OCI-LY7 (cell line): Measurements from ENCODE around the gene TCERG1L. TPM values are rescaled to one million over a fixed set of nuclear protein-coding genes. Genes with fewer than 3 reads are reported as not detected.

ENCODE experiments used
- BruUV-seq: library from RNA; stranded (reverse); fragments of 400-500 nt; replicated peaks from 2 replicates; lab custom pipeline; 2021; lab: Mats Ljungman, UMichigan
- CTCF ChIA-PET: fragments of 300-600 bp; sonication (Branson Sonifier 250); formaldehyde crosslinking; loops from one replicate; lab custom pipeline; 2022; ENCODE audit warnings: antibody characterized with exemption; ENCODE audit not compliant: unreplicated experiment; lab: Charles Lee
- POLR2A ChIA-PET: fragments of 300-600 bp; sonication (Branson Sonifier 250); formaldehyde crosslinking; loops from one replicate; lab custom pipeline; 2022; ENCODE audit warnings: antibody characterized with exemption; lab: Charles Lee
- DNase-seq: peaks from one replicate; pipeline ENCODE4 v3.0.0-alpha.2; 2015; ENCODE audit warnings: low spot score
- H2AFZ ChIP-seq: fragments of 200-600 bp; sonication (generic), shearing (Covaris generic); 2 replicates; pipeline ENCODE4 v1.6.1; 2014; ENCODE audit warnings: mild to moderate bottlenecking, antibody characterized with exemption, low read length, moderate library complexity
- H3K27ac ChIP-seq: fragments of 200-600 bp; sonication (generic); 2 replicates; pipeline ENCODE4 v1.5.1; 2014; ENCODE audit warnings: mixed run types, low read depth, mild to moderate bottlenecking, moderate library complexity, low read length, inconsistent platforms; ENCODE audit not compliant: poor library complexity, severe bottlenecking
- H3K36me3 ChIP-seq: fragments of 200-600 bp; sonication (generic); 2 replicates; pipeline ENCODE4 v1.6.1; 2014; ENCODE audit warnings: mild to moderate bottlenecking, antibody characterized with exemption, low read length, moderate library complexity, mixed read lengths; ENCODE audit not compliant: insufficient read depth
- H3K4me1 ChIP-seq: fragments of 200-600 bp; sonication (generic); 2 replicates; pipeline ENCODE4 v1.5.1; 2014; ENCODE audit warnings: mild to moderate bottlenecking, low read length; ENCODE audit not compliant: insufficient read depth, poor library complexity, severe bottlenecking
- H3K4me2 ChIP-seq: fragments of 200-600 bp; sonication (generic); 2 replicates; pipeline ENCODE4 v1.6.1; 2014; ENCODE audit warnings: mild to moderate bottlenecking, low read length
- H3K4me3 ChIP-seq: fragments of 200-600 bp; sonication (generic); 2 replicates; pipeline ENCODE4 v1.5.1; 2014; ENCODE audit warnings: mild to moderate bottlenecking, low read depth, low read length; ENCODE audit not compliant: poor library complexity, severe bottlenecking
- H3K79me2 ChIP-seq: fragments of 200-600 bp; sonication (generic); 2 replicates; pipeline ENCODE4 v1.6.1; 2016; ENCODE audit warnings: low read depth, mild to moderate bottlenecking, low read length, moderate library complexity, mixed read lengths; ENCODE audit not compliant: insufficient read depth
- H3K9me2 ChIP-seq: fragments of 200-600 bp; sonication (generic); 2 replicates; pipeline ENCODE4 v1.6.1; 2016; ENCODE audit warnings: mild to moderate bottlenecking, low read length, mixed read lengths; ENCODE audit not compliant: insufficient read depth
- H3K9me3 ChIP-seq: fragments of 200-600 bp; sonication (generic); 2 replicates; pipeline ENCODE4 v1.6.1; 2014; ENCODE audit warnings: mild to moderate bottlenecking, mixed run types, low read length, mixed read lengths
- H4K20me1 ChIP-seq: fragments of 200-600 bp; sonication (generic); 2 replicates; pipeline ENCODE4 v1.6.1; 2014; ENCODE audit warnings: mild to moderate bottlenecking, antibody characterized with exemption, low read length, moderate library complexity, mixed read lengths; ENCODE audit not compliant: insufficient read depth
- EZH2phosphoT487 ChIP-seq: fragments of 200-600 bp; sonication (generic); IDR thresholded peaks from 2 replicates; pipeline ENCODE4 v1.6.1; 2018; ENCODE audit warnings: low read depth, borderline replicate concordance, mild to moderate bottlenecking, mixed run types, antibody characterized with exemption, low read length, moderate library complexity, mixed read lengths
- intact Hi-C: fragments of 100-400 bp; cut with micrococcal nuclease; formaldehyde crosslinking; loops from one replicate; pipeline ENCODE4 v1.10.0; 2022; ENCODE audit not compliant: unreplicated experiment
- total RNA-seq, 2 experiments: library from RNA; depleted of rRNA in 1 of 2; stranded (reverse); fragments of >200 nt in 1 of 2; shearing (Covaris generic) in 1 of 2; gene quantifications; 2 replicates each; pipeline ENCODE4 v1.2.3, GENCODE V29; 2014 to 2022
- TF ChIP-seq, protein P1 (sequence below): fragments of 200-600 bp; sonication (generic); conservative IDR thresholded peaks from 2 replicates; pipeline ENCODE4 v1.5.1; 2014; ENCODE audit warnings: mild to moderate bottlenecking, antibody characterized with exemption, low read length, moderate library complexity, mixed read lengths

TCERG1L gene
- total RNA-seq, 2 experiments from 2014 or later, result not detected

DNA sequence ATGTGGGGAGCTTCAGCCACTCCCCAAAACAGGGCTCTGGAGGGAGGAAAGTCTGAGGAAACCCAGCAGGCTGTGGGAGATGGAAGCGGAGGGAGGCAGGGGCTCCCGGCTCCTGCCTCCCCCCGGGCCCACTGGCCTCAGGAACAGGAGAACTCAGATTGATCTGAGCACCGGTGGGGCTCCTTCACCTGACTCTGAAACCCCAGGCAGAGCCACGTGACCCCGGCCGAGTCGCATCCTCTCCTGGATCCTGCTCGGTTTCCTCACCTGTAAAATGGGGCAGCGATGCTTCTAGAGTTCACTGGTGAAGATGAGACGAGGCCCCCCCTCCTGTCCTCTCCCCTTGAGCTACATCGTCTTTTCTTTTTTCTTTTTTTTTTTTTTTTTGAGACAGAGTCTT, 33.6 kb downstream of the TCERG1L start:
- no TSS peak for BruUV-seq

DNA sequence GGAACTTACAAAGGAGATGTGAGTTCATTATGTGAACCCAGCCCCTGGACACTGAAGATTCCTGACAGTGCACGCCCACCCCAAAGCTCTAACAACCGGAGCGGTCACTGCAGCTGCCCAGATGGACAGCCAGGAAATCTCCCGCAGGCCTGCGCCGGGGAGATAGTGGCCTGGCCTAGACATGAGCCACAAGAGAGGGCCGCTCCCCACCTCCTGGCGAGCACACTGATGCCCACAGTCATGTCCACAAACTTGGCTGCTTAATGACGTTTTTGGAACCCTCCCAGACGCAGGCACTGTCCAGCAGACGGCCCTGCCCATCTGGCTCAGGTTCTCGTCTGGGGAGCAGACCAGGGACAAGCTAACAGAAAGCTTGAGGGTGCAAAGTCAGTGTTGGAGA, 34.2 kb downstream of the TCERG1L start:
- BruUV-seq, result no TSS peak
- ChIA-PET POLR2A (no interaction called here), CTCF (no interaction called here)
- Histone ChIP-seq H3K4me1 (no peaks in the 10 kb centered on the region), H3K9me2 (no peaks in the 10 kb centered on the region), H2AFZ (no peak overlapping the region), H3K36me3 (no peaks in the 10 kb centered on the region), H3K4me2 (no peak overlapping the region), H3K9me3 (no peaks in the 10 kb centered on the region), H3K27ac (no peak overlapping the region), H3K79me2 (no peaks in the 10 kb centered on the region), H3K4me3 (no peak overlapping the region), H4K20me1 (no peaks in the 10 kb centered on the region)
- no peak for DNase-seq
- TF ChIP-seq EZH2phosphoT487, result no peak
- TF ChIP-seq, protein P1, sequence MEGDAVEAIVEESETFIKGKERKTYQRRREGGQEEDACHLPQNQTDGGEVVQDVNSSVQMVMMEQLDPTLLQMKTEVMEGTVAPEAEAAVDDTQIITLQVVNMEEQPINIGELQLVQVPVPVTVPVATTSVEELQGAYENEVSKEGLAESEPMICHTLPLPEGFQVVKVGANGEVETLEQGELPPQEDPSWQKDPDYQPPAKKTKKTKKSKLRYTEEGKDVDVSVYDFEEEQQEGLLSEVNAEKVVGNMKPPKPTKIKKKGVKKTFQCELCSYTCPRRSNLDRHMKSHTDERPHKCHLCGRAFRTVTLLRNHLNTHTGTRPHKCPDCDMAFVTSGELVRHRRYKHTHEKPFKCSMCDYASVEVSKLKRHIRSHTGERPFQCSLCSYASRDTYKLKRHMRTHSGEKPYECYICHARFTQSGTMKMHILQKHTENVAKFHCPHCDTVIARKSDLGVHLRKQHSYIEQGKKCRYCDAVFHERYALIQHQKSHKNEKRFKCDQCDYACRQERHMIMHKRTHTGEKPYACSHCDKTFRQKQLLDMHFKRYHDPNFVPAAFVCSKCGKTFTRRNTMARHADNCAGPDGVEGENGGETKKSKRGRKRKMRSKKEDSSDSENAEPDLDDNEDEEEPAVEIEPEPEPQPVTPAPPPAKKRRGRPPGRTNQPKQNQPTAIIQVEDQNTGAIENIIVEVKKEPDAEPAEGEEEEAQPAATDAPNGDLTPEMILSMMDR, result no peak
- intact Hi-C loops, result no loop called here

More for the DNA sequence above, 33.6 kb downstream of the TCERG1L start:
- Histone ChIP-seq H3K9me2 (no peaks in the 10 kb centered on the region), H3K36me3 (no peaks in the 10 kb centered on the region), H3K27ac (no peak overlapping the region), H2AFZ (no peak overlapping the region), H3K79me2 (no peaks in the 10 kb centered on the region), H3K4me2 (no peak overlapping the region), H3K4me1 (no peaks in the 10 kb centered on the region), H4K20me1 (no peaks in the 10 kb centered on the region), H3K4me3 (no peak overlapping the region), H3K9me3 (no peaks in the 10 kb centered on the region)
- POLR2A ChIA-PET, result no interaction called here
- DNase-seq, result no peak
- intact Hi-C loops, result no loop called here
- CTCF ChIA-PET, result no interaction called here
- TF ChIP-seq, protein P1, result no peak
- no peak for TF ChIP-seq EZH2phosphoT487

DNA sequence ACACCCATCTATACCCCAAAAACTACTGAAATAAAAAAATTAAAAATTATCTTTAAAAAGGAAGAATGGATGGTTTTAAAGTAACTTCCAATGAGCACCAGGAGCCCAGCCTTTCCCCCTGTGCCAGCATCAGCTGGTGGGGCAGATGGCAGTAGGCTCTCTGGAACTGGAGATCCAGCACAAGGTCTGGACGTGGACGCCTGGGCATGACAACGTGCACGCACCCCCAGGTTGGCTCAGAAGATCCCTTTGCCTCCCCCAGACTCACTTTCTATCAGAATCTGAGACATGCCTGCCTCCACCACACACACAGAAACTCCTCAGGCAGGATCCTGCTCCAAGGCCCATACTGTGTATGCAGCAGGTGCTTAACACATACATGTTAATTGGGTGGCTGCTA, 35.8 kb downstream of the TCERG1L start:
- Histone ChIP-seq H3K4me1 (no peaks in the 10 kb centered on the region), H3K9me3 (no peaks in the 10 kb centered on the region), H3K27ac (no peak overlapping the region), H3K4me3 (no peak overlapping the region), H4K20me1 (no peaks in the 10 kb centered on the region), H3K36me3 (no peaks in the 10 kb centered on the region), H3K79me2 (no peaks in the 10 kb centered on the region), H2AFZ (no peak overlapping the region), H3K4me2 (no peak overlapping the region), H3K9me2 (no peaks in the 10 kb centered on the region)
- CTCF ChIA-PET, result no interaction called here
- DNase-seq, result no peak
- TF ChIP-seq, protein P1, result no peak
- TF ChIP-seq EZH2phosphoT487, result no peak
- no TSS peak for BruUV-seq
- intact Hi-C loops, result no loop called here
- POLR2A ChIA-PET, result no interaction called here
